Measurements from ENCODE around the gene LAMA3. TPM values are rescaled to one million over a fixed set of nuclear protein-coding genes. Genes with fewer than 3 reads are reported as not detected.

LAMA3 gene
- total RNA-seq, 1 experiment from 2014 or later: 2.8 TPM

DNA sequence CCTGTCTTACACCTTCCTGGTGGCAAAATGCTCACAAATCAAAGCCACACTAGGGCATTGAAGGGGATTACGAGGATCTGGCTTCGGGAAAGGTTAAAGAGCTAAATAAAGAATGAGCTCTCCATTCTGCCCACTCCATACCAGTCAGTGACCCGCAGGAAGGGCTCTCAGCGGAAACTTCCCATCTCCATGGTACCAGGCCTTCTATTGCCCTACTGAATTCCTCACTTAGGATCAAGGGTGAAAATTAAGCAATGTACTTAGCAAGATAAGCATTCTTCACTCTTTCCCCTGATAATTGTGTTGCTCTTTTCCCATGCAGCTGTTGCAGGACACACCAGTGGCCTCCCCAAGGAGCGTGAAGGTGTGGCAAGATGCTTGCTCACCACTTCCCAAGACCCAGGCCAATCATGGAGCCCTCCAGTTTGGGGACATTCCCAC, 249.7 kb downstream of the LAMA3 start:
- no peak for DNase-seq (ENCODE audit: low spot score)

DNA sequence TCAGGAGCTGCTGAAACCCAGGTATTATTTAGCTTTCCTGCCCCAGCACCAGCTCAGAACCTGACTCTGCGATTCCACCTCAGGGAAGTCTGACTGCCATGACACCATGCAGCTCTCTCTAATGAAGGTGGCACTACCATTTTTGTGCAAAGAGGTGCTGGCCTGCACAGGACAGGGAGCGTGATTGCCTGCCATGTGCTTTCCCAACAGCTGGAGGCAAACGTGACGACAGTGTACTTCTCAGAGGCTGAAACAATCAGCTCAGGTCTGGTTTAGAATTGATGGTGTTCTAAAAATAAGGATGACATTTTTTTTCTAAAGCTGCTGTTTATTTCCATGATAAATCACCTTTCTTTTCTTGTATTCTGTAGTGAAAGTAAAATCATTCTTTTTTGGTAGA, 250.1 kb downstream of the LAMA3 start:
- no peak for DNase-seq (ENCODE audit: low spot score)

DNA sequence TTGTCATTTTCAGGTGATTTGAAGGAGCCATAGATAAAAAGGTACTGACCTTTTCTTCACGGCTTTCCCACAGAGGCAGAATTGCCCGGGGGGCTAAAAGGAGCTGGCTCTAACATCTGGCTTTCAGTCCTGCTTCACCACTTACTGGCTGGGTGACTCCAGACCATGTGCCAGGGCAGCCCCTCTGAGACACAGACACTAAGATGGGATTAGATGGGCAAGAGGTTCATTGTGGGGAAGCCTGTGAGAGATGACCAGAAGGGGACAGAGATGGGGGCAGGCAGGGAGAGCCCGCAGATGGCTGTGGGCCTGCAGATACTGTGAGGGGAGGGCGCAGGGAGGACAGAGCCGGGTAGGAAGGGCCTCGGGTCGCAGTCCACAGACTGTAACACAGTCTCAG, 250.6 kb downstream of the LAMA3 start:
- DNase-seq (ENCODE audit: low spot score): no peak

DNA sequence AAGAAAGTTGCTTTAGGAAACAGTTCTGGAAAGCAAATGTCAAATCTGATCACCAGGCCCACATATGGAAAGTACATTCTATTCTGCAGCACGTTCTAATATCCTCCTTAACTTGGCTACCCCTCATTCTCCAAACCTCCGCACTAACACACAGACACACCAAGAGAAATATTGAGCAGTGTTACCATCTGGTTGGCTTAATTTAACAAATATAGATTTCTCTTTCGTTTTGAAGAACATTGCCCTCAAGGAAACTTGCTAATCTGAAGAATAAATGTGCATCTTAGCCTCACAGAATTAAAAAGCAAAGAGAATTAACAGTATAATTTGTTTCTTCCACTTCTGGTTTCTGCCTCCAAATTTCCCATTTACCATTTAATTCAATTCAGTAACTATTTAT, 252.5 kb downstream of the LAMA3 start:
- DNase-seq (ENCODE audit: low spot score): no peak

DNA sequence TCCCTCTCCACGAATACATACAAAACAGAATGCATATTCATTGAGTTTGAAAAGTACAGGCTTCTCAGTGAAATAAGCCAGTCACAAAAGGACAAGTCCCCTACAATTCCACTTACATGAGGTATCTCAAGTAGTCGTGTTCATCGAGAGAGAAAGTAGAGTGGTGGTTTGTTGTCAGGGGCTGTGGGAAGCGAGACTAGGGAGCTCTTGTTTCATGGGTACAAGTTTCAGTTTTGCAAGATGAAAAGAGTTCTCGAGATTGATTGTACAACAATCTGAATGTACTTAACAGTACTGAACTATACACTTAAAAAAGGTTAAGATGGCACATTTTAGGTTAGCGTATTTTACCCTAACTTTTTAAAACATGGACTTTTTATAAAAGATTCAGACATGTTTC, 253.9 kb downstream of the LAMA3 start:
- no peak for DNase-seq (ENCODE audit: low spot score)

DNA sequence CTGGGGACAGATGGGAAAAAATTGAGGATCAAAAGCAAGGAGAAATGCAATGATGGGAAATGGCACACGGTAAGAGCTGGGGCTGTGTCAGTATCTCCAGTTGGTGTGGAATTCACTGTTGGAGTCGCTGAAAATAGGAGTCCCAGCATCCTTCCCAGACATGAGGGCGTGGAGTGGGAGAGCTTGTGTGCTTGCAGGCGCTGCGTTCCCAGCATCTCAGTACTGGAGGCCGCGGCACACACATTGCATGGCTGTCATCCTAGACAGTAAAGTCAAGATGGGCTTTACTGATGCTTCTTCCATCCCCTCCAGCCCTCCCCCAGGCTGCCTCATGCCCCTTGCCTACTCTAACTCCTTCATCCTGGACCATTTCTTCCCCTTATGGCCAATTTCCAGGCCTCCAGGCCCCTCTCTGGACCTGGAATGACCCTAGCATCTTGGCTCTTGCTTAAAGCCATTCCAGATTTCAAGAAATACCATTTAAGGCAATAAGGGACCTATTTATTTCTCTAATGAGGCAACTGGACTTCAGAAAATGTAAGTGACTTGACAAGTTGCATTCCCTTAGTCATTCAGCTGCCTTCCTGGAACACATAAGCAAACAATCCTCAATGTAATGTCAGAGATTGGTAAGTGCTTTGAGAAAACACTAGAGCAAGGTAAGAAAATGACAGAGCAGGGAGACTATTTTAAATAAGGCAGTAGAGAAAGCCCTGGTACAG, 254.8 kb downstream of the LAMA3 start:
- DNase-seq (ENCODE audit: low spot score): no peak

DNA sequence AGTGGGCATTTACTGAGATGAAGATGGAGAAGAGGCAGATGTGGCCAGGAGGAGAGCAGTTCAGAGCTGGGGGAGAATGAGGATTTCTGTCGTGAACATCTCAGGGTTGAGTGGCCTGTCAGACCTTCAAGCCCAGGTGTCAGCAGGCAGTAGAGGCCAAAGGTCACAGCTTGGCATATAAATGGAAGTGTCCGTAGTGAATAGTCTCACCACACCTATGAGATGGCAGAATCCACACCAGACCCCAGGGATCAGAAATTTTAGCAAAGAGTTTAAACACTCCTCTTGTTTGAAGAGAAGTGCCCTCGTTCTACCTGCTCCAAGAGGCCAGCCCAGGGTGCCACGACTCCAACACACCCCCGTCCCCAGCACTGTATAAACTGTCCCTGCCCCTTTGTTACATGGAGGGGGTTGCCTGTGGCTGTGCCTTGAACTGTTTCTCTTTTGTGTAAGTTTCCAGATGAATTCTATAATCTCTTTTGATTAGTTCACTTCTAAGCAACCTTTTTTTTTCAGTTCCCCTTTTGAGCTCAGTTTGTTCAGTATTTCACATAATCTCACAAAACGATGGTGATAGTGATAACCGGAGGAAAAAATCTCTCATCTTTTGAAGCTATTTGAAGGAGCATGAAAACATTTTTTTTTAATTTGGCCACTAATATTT, 256.3 kb downstream of the LAMA3 start:
- no peak for DNase-seq (ENCODE audit: low spot score)

DNA sequence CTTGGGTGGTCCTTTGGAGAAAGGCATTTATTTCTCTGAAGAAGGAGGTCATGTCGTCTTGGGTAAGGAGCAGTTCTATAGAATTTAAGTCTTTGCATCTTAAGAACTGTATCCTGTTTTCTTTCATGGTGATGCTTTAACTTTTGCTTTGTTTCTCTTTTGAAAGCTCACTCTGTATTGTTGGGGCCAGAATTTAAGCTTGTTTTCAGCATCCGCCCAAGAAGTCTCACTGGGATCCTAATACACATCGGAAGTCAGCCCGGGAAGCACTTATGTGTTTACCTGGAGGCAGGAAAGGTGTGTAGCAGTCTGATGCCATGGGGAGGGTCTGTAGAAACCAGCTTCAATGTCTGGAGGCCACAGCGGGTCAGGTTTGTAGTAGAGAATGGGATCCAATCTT, 260.6 kb downstream of the LAMA3 start:
- DNase-seq (ENCODE audit: low spot score): no peak

DNA sequence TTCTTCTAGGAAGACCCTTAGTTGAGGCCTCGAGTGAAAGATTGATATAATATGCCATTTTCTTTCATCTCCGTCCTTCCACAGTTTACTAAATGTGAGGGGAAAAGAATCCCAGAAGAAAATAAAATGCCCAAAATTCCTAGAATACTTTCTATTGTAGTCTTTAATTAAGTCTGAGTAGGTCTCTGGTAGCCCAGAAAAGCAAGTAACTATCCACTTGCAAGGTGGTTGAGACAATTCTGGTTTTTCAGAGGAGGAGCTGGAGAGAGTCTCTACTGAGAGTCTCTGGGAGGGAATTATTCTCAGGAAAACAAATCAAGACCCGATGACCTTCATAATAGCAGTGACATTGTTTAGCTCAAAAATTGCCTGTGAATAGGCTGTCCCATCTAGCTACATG, 261.4 kb downstream of the LAMA3 start:
- no peak for DNase-seq (ENCODE audit: low spot score)

DNA sequence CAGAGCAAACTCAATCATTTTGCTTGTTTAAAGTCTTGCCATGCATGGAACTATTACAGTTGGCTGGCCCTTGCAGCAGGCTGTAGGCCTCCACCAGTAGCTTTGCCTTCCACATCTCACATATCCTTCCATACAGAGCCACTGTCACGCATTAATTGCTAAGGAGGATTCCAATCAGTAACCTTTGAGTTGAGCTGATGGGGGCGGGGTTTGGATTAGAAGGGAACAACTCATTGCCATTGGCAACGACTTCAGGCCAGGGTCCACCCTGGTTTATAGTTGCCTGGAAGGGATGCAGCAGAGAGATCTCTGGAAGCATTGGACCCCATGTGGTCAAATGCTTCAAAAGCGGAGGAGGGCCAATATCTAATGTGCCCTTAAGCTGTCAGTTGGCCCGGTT, 262.0 kb downstream of the LAMA3 start:
- no peak for DNase-seq (ENCODE audit: low spot score)

DNA sequence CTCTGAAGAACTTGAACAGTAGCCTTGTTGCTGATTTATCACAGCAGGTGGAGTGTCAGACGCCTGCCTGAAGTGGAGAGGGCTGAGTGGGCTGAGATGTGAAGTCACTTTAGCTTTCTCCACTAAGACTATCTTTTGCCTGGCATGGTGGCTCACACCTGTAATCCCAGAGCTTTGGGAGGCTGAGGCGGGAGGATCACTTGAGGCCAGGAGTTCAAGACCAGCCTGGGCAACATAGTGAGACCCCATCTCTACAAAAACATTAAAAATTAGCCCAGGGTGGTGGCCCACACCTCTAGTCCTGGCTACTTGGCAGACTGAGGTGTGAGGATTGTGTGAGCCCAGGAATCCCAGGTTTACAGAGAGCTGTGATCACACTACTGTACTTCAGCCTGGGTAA, 264.7 kb downstream of the LAMA3 start:
- DNase-seq (ENCODE audit: low spot score): no peak

DNA sequence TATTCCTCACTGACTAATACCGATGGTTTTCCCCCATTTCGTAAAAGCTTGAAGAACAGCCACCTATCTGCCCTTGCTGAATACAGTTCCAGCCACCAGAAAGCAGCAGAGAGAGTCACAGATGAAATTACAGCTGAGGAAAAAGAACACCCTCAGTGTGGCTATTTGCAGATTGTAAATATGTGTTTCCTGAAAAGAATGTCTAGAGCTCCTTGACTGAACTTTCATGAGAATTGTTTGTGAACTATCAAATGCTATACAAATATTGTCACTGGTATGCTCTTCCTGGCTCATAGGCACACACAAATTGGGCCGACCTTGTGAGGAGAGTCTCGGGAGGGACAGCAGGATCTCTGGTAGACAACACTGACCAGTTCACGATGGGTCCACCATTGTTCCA, 267.2 kb downstream of the LAMA3 start:
- DNase-seq (ENCODE audit: low spot score): no peak

DNA sequence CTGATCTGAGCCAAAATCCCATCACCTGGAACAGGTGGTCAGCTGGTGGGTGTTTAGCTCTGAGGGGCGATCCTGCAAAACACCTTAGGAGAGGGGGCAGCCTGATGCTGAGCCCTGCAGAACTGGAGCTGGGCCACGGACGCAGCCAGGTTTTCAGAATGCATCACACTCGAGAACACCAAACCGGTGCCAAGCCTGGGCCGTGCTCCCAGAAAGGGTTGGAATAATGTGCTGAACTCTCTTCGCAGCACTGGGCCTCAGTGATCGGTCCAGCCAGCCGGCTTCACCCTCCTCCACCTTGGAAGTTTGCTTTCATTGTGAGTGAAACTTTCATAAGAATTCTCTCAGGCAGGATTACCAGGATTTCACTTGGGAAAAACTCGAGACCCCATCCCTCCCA, 268.8 kb downstream of the LAMA3 start:
- no peak for DNase-seq (ENCODE audit: low spot score)

DNA sequence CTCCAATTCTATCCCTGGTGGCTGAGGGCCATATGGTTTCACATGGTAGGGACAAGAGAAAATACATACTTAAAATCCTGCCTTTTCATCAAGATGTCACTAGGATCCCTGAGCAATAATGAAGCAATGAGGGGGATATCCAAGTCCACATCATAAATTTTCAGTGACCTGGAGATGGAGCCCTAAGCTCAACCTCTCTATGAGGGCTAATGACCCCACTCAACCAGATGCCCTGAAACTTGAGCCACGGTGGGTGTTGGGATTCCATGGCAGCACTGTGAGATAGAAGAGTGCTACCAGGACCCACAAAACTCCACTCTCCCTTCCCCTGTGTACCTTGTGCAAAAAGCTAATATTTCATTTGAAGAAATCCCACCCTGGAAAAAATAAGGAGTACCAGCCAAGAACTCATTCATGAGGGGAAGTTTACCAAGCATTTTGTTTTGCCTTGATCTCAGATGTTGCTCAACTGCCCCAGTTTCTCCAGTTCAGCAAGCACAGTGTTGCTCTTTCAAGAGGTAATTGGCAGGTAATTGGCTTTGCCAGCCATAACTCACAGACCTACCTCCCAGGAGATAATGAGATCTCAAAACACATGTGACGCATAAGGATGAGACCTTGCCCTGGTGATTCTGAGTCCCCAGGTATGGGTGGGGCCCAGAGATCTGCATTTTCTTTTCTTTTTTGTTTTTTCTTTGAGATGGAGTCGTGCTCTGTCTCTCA, 274.4 kb downstream of the LAMA3 start:
- DNase-seq (ENCODE audit: low spot score): no peak

DNA sequence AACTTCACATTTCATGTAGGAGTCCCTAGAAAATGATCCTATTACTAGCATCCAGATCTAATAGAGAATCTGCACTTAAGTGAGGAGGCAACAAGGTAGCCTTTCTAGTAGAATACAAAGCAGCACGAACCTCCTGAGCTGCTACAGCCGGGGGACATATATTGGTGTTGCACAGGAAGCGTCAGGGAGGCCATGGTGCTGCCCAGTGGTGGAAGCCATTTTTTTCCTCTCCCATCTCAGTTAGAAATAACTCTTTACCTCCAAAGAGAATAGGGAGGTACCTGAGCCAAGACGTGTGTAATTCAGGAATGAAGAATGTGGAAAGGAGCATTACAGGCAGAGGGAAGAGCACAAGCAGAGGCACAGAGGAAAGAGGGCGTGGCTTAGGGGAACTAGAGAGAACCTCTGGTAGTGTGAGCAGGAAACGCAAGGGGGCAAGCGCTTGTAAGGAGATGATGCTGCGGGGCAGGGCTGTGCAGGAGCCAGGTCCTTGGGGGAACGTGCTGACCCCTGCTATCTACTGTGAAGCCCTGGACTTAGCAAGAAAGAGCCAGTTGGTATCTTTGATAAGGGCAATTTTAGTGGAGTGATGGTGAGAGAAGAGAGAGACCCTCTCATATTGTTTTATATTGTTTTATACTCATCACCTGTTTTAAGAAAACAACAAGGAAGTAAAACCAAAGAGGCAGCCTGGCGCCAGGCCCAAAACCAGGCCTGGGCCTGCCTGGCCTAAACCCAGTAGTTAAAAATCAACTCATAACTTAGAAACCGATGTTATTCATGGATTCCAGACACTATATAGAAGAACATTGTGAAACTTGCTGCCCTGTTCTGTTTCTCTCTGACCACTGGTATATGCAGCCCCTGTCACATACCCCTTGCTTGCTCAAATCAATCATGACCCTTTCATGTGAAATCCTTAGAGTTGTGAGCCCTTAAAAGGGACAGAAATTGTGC, 275.3 kb downstream of the LAMA3 start:
- no peak for DNase-seq (ENCODE audit: low spot score)

DNA sequence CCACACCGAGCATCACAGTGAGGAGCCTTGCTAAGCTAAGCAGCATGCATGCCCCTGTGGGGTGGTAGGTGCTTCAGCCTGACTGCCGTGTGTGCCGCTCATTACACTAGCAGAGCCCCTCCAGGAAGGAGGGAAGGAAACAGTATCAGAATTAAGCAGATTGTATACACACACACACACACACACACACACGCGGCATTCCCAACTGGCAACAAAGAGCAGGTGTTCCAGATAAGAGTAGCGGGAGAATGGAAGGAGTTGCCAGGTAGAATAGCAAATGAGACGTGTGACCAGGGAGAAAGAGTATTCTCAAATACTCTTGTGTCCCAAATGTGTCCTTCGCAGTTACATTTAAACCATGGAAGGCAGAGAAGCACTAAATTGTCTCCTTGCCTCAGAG, 277.7 kb downstream of the LAMA3 start:
- DNase-seq (ENCODE audit: low spot score): no peak

DNA sequence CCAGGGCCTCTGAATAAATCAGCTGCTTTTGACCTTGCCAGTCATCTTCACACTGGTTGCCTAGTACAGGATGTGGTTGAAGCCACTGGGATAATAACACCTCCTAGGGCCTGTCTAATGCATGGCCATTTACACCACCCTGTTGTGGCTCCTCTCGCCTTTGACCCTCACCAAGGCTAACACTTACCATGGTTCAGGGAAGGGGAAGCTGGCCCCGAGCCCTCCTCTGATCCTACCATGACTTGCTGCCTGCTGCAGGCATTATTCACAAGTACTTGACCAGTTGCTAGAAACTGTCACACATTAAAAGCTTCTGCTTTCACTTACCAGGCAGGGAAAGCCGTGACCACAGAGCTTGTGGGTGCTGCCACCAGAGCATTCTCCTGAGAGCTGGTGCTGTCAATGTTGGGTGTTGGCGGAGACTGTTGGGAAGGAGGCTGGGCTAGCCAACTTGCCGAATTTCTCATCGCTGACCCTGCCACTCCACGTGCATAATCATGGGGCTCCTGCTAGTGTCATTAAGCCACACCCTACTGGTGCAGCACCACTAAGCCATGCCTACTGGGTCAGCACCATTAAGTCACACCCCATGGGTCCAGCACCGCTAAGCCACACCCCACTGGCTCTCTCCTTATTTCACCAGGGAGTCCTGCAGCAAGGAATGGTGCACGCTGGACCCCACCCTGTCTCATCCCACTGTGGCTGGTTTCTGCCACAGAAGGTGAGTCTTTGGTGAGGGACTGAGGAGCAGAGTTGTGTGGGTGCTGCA, 278.3 kb downstream of the LAMA3 start:
- no peak for DNase-seq (ENCODE audit: low spot score)

DNA sequence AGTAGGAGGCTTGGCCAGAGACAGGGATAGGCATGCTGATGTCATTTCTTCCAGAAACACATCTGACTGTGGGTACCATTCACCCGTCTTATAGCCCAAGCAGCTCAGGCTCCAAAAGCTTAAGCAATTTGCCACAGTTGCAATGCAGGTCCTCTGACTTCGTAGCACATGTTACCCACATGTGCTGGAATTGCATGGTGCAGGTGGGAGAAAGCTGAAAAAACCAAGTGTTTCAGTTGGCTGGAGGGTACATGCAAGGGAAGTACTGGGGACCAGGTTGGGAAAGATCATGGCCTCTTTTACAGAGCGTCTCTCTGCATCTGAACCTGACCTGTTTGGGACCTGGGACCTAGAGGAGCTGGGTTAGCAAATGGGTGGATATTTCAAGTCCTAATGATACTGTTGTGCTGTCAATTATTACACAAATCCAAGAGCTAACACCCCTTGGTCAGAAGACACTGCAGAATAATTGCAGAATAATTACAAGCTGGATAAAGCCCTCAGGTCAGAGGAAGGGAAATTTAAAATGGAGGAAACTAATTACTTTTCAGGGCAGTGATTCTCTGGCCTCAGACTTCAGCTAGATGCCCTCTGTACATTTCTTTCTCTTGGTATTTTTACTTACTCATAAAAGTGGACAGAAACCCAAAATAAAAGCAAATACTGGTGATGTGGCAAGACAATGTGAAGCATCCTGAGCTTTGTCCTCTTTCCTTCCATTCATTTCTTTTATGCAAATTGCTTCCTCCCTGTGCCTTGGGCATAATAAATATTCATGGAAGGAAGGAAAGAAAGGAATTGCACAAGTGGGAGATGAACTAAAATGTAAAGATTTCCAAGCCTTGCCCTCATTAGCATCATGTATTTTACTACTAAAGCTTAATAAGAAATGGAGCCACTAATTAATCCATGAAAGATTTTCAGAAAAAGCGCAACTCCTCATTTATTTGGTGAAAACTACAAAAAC, 279.7 kb downstream of the LAMA3 start:
- no peak for DNase-seq (ENCODE audit: low spot score)

DNA sequence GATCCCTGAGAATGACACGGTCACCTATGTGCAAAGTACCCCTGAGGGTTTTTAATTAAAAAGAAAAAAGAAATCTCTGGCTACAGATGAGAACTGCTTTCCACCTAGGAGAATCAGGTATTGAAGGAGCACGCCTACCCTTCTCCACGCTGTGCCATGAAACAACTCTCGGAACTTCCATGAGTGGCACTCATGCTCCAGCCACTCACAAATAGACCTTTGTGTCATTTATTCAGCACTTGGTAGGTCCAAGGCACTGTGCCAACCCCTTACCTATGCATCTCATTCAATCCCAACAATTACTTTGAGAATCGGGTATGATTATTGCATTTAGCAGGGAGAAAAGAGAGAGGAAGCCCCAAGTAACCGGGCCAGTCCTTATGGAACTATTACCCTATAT, 280.4 kb downstream of the LAMA3 start:
- no peak for DNase-seq (ENCODE audit: low spot score)

Data from H4 (cell line).